A673 (cell line): Measurements from ENCODE around the gene CFAP61.

Experiments used
- EZH2 ChIP-seq: fragments of 200-600 bp; sonication (generic); IDR thresholded peaks from 2 replicates; pipeline ENCODE4 v1.6.1; 2017; ENCODE audit warnings: borderline replicate concordance, low read depth, mild to moderate bottlenecking, mixed read lengths, antibody characterized with exemption, low read length; ENCODE audit not compliant: poor library complexity, severe bottlenecking
- TF ChIP-seq, protein P1 (sequence below): fragments of 300-800, 200-600 bp; sonication (generic); conservative IDR thresholded peaks from 2 replicates; pipeline ENCODE4 v1.5.1; 2017; ENCODE audit warnings: low read depth, mild to moderate bottlenecking, antibody characterized with exemption, low read length, moderate library complexity, mixed read lengths

DNA sequence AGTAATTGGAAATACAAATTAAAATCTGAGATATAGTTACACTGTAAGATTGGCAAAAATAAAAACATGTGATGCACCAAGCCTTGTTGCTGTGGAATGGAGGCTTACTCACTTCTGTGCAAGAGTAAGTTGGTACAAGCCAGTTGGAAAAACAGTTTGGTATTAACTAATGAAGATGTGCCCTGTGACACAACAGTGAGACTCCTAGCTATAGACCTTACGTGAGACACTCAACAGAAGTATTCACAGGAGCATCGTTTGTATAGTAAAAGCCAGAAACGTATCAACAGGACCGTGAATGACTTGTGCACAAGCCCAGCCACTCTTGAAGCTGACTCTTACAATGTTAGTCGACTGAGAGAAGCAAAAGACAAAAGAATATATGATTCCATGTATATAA, 20.5 kb upstream of the CFAP61 start:
- TF ChIP-seq, protein P1, sequence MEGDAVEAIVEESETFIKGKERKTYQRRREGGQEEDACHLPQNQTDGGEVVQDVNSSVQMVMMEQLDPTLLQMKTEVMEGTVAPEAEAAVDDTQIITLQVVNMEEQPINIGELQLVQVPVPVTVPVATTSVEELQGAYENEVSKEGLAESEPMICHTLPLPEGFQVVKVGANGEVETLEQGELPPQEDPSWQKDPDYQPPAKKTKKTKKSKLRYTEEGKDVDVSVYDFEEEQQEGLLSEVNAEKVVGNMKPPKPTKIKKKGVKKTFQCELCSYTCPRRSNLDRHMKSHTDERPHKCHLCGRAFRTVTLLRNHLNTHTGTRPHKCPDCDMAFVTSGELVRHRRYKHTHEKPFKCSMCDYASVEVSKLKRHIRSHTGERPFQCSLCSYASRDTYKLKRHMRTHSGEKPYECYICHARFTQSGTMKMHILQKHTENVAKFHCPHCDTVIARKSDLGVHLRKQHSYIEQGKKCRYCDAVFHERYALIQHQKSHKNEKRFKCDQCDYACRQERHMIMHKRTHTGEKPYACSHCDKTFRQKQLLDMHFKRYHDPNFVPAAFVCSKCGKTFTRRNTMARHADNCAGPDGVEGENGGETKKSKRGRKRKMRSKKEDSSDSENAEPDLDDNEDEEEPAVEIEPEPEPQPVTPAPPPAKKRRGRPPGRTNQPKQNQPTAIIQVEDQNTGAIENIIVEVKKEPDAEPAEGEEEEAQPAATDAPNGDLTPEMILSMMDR: no peak
- TF ChIP-seq EZH2: no peak
